PFSK-1 (cell line): Measurements from ENCODE around the gene HECTD2.

Experiments
- POLR2AphosphoS5 ChIP-seq: IDR thresholded peaks from 2 replicates; pipeline ENCODE4 v1.6.1; 2012; ENCODE audit warnings: low read depth, mild to moderate bottlenecking, control low read depth, low read length, moderate library complexity
- SIN3A ChIP-seq: IDR thresholded peaks from 2 replicates; pipeline ENCODE4 v1.6.1; 2012; ENCODE audit warnings: mild to moderate bottlenecking, low read length, moderate library complexity, borderline replicate concordance; ENCODE audit not compliant: insufficient read depth
- TAF1 ChIP-seq: IDR thresholded peaks from 2 replicates; pipeline ENCODE4 v1.6.1; 2012; ENCODE audit warnings: low read length, control low read depth, borderline replicate concordance; ENCODE audit not compliant: insufficient read depth
- TF ChIP-seq, protein P1 (sequence below), 2 experiments: IDR thresholded peaks; 2 replicates each; pipeline versions ENCODE4 v1.6.1 to v1.8.0; 2011 to 2012; ENCODE audit warnings: low read depth in 2 of 2, low read length in 2 of 2, control low read depth in 1 of 2, inconsistent platforms in 1 of 2, mild to moderate bottlenecking in 1 of 2, moderate library complexity in 1 of 2; ENCODE audit not compliant: insufficient read depth in 1 of 2

DNA sequence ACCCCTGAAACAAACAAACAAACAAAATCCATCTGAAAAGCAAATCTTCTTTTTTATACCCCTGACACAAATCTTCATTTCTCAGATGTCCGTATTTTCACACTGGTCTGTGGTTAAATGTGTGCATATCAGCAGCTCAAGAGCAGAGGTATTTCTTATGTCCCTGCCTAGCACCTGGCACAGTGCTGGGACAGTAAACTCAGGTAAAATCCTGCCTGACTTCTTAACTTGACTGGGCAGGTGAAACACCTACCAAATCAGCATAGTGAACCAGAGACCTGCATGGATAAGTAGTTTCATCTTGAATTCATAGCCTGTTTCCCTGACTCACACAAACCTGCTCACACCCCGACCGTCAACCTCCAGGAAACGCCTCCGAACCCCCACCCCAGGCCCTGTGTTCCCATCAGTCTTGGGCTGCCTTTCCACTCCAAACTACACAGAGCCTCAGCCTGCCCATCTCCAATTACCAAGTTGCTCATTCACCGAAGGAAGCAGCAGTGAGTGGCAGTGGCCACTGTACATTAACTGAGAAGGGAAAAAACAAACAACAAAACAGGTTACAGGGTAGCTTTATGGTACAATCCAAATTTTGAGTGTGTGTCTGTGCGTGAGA, 109.9 kb downstream of the HECTD2 start:
- TF ChIP-seq SIN3A (no peak), POLR2AphosphoS5 (no peak), TAF1 (no peak)
- TF ChIP-seq, protein P1, sequence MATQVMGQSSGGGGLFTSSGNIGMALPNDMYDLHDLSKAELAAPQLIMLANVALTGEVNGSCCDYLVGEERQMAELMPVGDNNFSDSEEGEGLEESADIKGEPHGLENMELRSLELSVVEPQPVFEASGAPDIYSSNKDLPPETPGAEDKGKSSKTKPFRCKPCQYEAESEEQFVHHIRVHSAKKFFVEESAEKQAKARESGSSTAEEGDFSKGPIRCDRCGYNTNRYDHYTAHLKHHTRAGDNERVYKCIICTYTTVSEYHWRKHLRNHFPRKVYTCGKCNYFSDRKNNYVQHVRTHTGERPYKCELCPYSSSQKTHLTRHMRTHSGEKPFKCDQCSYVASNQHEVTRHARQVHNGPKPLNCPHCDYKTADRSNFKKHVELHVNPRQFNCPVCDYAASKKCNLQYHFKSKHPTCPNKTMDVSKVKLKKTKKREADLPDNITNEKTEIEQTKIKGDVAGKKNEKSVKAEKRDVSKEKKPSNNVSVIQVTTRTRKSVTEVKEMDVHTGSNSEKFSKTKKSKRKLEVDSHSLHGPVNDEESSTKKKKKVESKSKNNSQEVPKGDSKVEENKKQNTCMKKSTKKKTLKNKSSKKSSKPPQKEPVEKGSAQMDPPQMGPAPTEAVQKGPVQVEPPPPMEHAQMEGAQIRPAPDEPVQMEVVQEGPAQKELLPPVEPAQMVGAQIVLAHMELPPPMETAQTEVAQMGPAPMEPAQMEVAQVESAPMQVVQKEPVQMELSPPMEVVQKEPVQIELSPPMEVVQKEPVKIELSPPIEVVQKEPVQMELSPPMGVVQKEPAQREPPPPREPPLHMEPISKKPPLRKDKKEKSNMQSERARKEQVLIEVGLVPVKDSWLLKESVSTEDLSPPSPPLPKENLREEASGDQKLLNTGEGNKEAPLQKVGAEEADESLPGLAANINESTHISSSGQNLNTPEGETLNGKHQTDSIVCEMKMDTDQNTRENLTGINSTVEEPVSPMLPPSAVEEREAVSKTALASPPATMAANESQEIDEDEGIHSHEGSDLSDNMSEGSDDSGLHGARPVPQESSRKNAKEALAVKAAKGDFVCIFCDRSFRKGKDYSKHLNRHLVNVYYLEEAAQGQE (IDR thresholded peaks at IDR 0.05; ENCODE audit: insufficient read depth in 1 of 2, low read depth in 2 of 2, low read length in 2 of 2): no peak
